Thyroid gland (tissue), 4 donors: ENCODE measurements around the gene LRP1.

ENCODE experiments used
- POLR2A ChIP-seq, 2 donors: fragments of 450-650 bp; IDR thresholded peaks; one replicate each; pipeline ENCODE4 v1.6.1; 2017; ENCODE audit warnings: antibody characterized with exemption in 2 of 2, mild to moderate bottlenecking in 2 of 2, moderate library complexity in 1 of 2
- TF ChIP-seq, protein P1 (sequence below), 6 experiments: fragments of 200-600 bp in 3 of 6; fragments of 450-650 bp in 3 of 6; sonication (generic) in 3 of 6; IDR thresholded peaks; one replicate each; pipeline ENCODE4 v1.5.1; 2016 to 2019; ENCODE audit warnings: antibody characterized with exemption in 6 of 6, mild to moderate bottlenecking in 2 of 6, inconsistent platforms in 1 of 6, moderate library complexity in 1 of 6

DNA sequence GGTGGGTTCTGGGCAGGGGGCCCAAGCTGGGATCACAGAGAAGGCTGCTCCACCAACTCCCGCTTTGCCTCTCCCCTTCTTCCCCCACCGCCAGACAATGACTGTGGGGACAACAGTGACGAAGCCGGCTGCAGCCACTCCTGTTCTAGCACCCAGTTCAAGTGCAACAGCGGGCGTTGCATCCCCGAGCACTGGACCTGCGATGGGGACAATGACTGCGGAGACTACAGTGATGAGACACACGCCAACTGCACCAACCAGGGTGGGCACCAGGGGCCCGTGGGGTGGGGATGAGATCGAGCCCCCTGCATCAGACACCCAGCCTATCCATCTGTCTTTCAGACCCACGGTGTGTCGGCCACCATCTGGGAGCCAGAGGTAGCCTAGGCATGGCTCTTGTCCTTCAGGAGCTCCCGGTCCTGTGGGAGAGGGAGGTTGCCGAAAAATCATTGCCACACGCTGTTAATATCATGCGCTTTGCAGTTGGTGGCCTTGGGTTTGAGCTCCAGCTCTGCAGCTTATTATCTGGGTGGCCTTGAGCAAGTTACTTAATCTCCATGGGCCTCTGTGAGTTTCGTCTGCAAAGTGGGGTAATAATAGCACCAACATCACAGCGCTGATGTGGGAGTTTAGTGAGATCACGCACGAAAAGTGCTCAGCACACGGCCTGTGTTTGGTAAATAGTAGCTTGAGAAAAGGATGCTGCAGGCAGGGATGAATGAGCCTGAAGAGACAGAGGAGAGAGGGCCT is 40.9 kb downstream of the LRP1 start:
- TF ChIP-seq, protein P1, sequence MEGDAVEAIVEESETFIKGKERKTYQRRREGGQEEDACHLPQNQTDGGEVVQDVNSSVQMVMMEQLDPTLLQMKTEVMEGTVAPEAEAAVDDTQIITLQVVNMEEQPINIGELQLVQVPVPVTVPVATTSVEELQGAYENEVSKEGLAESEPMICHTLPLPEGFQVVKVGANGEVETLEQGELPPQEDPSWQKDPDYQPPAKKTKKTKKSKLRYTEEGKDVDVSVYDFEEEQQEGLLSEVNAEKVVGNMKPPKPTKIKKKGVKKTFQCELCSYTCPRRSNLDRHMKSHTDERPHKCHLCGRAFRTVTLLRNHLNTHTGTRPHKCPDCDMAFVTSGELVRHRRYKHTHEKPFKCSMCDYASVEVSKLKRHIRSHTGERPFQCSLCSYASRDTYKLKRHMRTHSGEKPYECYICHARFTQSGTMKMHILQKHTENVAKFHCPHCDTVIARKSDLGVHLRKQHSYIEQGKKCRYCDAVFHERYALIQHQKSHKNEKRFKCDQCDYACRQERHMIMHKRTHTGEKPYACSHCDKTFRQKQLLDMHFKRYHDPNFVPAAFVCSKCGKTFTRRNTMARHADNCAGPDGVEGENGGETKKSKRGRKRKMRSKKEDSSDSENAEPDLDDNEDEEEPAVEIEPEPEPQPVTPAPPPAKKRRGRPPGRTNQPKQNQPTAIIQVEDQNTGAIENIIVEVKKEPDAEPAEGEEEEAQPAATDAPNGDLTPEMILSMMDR (IDR thresholded peaks at IDR 0.05), result no peak
- TF ChIP-seq POLR2A (IDR thresholded peaks at IDR 0.05), result no peak
